PFSK-1 (cell line): Measurements from ENCODE around the gene CNIH2.

Experiments used
- FOXP2 ChIP-seq: optimal IDR thresholded peaks from 2 replicates; pipeline ENCODE3; 2011; ENCODE audit warnings: borderline replicate concordance, control low read depth, inconsistent platforms; ENCODE audit not compliant: insufficient read depth; ENCODE audit errors: extremely low read length, extremely low read depth
- POLR2AphosphoS5 ChIP-seq: IDR thresholded peaks from 2 replicates; pipeline ENCODE4 v1.6.1; 2012; ENCODE audit warnings: low read depth, mild to moderate bottlenecking, control low read depth, low read length, moderate library complexity
- REST ChIP-seq, 2 experiments: IDR thresholded peaks; 2 replicates each; pipeline versions ENCODE4 v1.6.1 to v1.8.0; 2011 to 2012; ENCODE audit warnings: low read depth in 2 of 2, low read length in 2 of 2, control low read depth in 1 of 2, inconsistent platforms in 1 of 2, mild to moderate bottlenecking in 1 of 2, moderate library complexity in 1 of 2; ENCODE audit not compliant: insufficient read depth in 1 of 2
- SIN3A ChIP-seq: IDR thresholded peaks from 2 replicates; pipeline ENCODE4 v1.6.1; 2012; ENCODE audit warnings: mild to moderate bottlenecking, low read length, moderate library complexity, borderline replicate concordance; ENCODE audit not compliant: insufficient read depth
- TAF1 ChIP-seq: IDR thresholded peaks from 2 replicates; pipeline ENCODE4 v1.6.1; 2012; ENCODE audit warnings: low read length, control low read depth, borderline replicate concordance; ENCODE audit not compliant: insufficient read depth

GRCh38 chr11:66317322-66317722, 39.3 kb downstream of the CNIH2 start:
- TF ChIP-seq POLR2AphosphoS5 (no peak; the same call in 1 of the 2 replicates), REST (IDR thresholded peaks at IDR 0.05; ENCODE audit: insufficient read depth in 1 of 2, low read depth in 2 of 2, low read length in 2 of 2) (no peak), TAF1 (no peak), SIN3A (no peak), FOXP2 (no peak)
